AG08395 (cell line): ENCODE results near the gene CFAP97D1.

ENCODE experiments used
- DNase-seq: peaks from one replicate; pipeline ENCODE4 v3.0.0; 2012; ENCODE audit warnings: mixed read lengths, low spot score

CFAP97D1 gene

GRCh38 chr17:43780135-43780534, at the start of gene CFAP97D1:
CFAP97D1 (plus strand) TSS chr17:43780435; CDS start chr17:43780463, 28 bp downstream.
- DNase-seq: no peak

- DNase-seq: peak; percentile 55
Observed at GRCh38 chr17:43732958-43733357, 47.3 kb upstream of the CFAP97D1 start.

DNA sequence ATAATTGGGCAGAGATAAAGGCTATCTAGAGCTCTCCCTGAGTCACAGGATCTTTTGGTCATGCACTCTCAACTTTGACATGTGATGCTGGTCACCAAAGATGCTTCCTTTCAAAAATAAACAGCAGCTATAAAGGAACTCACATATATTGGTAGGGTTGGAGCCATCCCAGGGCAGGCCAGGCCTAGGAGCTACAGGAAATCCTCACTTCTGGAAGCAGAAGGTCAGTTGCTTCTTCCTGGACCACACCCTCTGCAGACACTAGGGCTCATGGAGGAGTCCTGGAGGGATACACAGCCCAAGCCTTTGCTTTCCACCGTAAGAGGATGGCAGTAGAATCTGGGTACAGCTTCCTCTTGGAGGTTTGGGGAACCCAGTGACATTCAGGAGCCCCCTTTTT, 46.3 kb upstream of the CFAP97D1 start:
- no peak for DNase-seq

DNA sequence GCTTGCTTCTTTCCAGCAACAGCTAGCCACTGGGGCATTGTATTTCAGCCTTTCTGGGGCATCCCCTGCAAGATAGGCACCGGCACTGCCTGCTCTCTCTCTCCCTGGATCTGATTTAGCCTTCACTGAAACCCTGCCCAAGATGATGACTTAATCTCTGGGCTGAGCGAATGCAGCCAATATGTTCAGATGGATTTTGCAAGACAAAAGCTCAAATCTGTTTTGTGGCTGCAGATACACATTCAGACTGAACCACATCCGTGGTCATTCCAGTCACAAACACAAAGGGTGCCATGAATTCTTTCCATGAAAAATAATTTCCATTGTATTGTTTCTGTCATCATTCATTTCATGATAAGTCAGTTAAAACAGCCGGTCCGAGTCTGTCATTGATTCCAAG, 45.9 kb upstream of the CFAP97D1 start:
- peak; percentile 90 for DNase-seq

GRCh38 chr17:43736389-43736788, 43.8 kb upstream of the CFAP97D1 start:
- no peak for DNase-seq

GRCh38 chr17:43737722-43738121, 42.5 kb upstream of the CFAP97D1 start:
- DNase-seq: no peak

GRCh38 chr17:43740541-43740940, 39.7 kb upstream of the CFAP97D1 start:
- DNase-seq: peak; percentile 78

GRCh38 chr17:43741636-43742035, 38.6 kb upstream of the CFAP97D1 start:
- DNase-seq: no peak

GRCh38 chr17:43745541-43745940, 34.7 kb upstream of the CFAP97D1 start:
- DNase-seq: peak; percentile 46

- DNase-seq: no peak
Observed at GRCh38 chr17:43750153-43750552, 30.1 kb upstream of the CFAP97D1 start.

DNA sequence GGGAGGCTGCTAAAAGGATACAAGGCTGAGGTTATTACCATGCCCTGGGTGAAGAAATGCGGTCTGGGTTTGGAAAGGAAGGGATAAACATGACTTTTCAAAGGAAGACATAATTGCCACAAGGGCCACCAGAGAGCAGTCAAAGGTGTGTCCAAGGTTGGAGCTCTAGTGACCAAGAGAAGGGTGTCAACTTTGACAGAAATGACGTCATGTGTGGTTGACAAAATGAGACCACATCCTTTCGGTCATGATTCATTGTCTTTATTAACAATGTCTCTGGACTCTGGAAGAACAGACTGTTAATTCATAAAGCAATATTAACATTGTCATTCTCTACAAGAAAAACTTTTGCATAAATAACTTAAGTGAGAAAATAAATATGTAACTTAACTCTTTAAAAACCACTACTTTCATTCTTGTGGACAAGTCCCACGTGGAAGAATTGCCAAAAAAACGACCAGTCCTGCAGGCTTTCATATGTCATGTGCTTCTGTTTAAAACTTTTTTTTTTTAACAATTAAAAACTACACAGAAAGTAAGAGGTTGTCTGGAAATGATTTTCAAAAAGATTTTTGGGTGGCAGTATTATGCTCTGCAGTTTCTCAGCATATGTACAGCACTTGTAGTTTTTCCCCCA, 26.6 kb upstream of the CFAP97D1 start:
- DNase-seq: peak; percentile 47

- no peak for DNase-seq
Observed at GRCh38 chr17:43754947-43755346, 25.3 kb upstream of the CFAP97D1 start.

GRCh38 chr17:43755389-43755875, 24.8 kb upstream of the CFAP97D1 start:
- DNase-seq: no peak

GRCh38 chr17:43756201-43756600, 24.0 kb upstream of the CFAP97D1 start:
- DNase-seq: no peak

- DNase-seq: no peak
Observed at GRCh38 chr17:43757171-43757660, 23.0 kb upstream of the CFAP97D1 start.

DNA sequence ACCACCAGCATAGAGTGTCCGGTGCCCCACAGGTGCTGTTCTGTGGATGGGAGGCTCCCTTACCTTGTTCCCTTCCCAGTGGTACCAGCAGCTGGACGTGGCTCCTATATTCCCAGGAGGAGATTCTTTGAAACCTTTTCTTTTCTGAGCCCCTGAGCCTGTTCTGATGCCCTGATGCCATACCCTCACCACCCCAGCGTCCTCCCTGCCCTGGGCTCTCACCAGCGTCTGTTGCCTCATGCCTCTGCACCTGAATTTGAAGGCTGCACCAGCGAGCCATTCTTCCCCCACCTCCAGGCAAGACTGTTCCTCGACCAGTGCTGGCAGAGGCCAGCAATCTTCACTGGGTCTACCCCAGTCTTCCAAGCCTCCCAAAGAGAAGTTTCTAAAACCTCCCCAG, 22.1 kb upstream of the CFAP97D1 start:
- DNase-seq: no peak

- no peak for DNase-seq
Observed at GRCh38 chr17:43758497-43759174, 21.6 kb upstream of the CFAP97D1 start, which contains the start of gene SOST. SOST (minus strand) TSS chr17:43758791; CDS start chr17:43758741, 50 bp downstream.

GRCh38 chr17:43759836-43760235, 20.4 kb upstream of the CFAP97D1 start:
- DNase-seq: no peak

DNA sequence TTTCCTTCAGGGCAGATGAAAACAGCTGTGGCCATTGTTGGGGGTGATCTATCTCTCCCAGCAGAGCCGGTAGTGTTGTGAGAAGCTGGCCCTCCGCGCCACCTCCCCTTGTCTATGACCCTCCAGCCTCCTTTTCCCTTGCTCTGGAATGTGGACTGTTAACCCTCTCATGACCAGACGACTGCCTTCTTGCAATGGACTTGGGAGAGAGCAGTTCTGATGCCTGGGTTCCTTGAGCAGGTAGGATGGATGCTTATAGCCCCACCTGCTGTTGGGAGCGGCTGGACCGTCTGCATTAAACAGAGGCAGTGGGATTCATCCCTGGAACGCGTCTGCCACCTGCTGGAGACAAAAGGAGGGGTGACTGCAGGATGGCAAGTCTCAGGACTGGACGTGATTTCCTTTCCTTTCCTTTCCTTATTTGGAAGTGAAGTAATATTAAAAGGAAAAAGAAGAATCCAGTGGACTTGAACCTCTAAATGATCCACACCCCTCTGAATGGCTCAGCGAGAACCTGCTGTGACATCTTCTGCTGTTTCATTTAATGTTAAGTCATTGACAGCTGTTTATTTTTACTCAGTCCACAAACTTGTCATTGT, 19.9 kb upstream of the CFAP97D1 start:
- peak; percentile 95 for DNase-seq

DNA sequence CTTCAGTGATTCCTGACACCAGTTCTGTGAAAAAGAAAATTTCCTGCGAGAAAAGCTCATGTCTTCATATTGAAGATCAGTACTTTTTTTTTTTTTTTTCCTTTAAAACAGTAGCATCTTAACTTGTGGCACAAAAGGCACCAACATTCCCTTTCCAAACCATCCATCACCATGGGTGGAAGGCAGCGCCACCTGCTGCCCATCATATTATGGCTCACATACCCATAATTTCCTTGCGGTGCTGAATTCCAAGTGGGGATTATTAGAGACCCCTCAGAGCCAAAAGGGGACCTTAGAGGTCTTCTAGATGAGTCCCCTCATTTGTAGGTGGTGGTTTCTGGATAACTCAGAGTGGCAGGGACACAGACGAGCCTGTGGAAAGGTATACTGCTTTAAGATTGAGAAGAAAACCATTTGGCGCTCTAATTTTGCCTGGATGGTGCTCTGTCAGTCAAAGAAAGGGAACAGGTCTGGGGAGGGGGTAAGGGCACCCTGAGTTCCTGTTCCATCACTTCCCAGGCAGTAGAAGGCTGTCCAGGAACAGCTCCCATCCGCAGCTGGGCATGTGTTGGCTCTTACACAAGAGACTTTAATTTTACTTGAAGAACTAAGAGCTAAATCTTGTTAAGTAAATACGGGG, 13.7 kb upstream of the CFAP97D1 start:
- DNase-seq: peak; percentile 66

DNA sequence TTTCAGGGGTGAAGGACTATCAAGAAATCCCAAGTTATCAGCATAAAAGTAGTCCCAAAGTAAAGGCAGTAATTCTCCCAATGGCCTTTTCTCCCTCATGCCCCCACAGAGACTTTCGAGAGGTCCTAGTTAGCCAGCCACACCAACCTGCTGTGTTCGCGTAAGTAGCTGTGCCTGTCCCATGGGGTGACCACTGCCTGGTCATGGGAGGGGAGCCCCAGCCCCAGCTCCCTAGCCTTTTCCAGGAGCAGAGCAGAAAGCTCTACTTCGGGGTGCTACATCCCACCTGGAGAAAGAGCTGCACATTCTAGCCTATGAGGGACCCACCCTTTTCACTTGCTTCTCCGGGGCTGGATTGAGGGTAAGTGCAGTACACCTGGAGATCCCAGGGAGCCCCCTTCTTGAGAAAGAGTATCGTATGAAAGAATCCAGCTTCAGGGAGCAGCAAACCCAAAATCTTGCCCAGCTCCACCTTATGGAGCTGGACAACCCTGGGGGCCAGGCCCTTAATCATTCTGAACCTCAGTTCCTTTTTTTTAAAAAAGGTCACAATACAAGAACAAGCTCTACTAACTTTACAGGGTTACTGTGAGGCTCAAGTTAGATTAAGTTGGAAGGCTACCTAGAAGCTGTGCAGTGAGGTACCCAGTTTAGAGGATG, 13.1 kb upstream of the CFAP97D1 start:
- no peak for DNase-seq

- DNase-seq: no peak
Observed at GRCh38 chr17:43767713-43768059, 12.5 kb upstream of the CFAP97D1 start.
